HG02852 (cell line): ENCODE results near the gene GCLC.

Experiments
- ATAC-seq: cut with Tn5 transposase; IDR thresholded peaks from one replicate; pipeline ENCODE4 v1.9.1; 2021; ENCODE audit warnings: mild to moderate bottlenecking, moderate library complexity; ENCODE audit not compliant: unreplicated experiment

Gene GCLC

DNA sequence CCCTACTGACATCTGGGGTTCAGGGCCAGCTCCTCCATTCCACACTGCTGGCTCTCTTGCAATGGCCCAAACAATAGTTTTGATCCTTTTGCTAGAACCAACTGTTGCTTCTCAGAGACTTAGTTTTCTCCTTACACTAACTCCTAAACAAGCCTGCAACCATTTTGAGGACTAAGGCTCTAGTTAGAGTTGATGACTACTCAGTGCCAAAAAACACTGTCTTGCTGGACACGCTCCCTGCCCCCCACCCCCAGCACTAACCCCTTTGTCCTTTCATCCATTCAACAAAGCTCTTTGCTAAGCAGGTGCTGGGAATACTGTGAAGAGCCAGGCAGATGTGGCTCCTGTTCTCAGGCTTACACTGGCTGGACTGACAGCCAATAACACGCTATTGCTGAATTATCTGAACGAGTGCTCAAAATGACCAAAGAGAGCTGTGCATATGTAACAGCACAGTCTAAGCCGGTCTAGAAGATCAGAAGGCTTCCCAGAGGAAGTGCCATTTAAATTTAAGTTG lies 17.6 kb downstream of the GCLC start:
- no peak for ATAC-seq

- ATAC-seq = no peak
Measured at GRCh38 chr6:53526000-53526399, 18.9 kb downstream of the GCLC start.

GRCh38 chr6:53524455-53524815 lies 20.5 kb downstream of the GCLC start:
- ATAC-seq = no peak

GRCh38 chr6:53523511-53524454 lies 21.1 kb downstream of the GCLC start:
- no peak for ATAC-seq

GRCh38 chr6:53520320-53520928 lies 24.5 kb downstream of the GCLC start:
- no peak for ATAC-seq

GRCh38 chr6:53518862-53519261 lies 26.0 kb downstream of the GCLC start:
- no peak for ATAC-seq

- no peak for ATAC-seq
Measured at GRCh38 chr6:53517021-53517420, 27.9 kb downstream of the GCLC start.

DNA sequence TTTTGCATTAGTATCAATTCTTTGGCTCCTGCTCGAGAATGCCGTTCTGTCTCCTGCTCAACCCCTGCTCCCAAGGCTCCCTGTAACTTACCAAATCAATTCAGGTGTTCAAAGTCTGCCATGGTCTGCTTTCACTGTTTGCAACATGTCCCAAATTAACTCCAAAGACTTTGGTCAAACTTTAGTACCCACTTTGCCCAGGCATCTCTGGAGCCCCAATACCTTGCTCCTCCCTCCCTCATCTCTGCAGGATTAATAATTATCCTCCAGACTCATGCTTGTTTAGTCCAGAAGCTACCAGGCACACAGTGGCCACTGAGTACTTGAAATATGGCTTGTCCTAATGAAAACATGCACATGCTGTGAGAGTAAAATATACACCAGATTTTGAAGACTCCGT lies 30.2 kb downstream of the GCLC start:
- ATAC-seq = no peak

- no peak for ATAC-seq
Measured at GRCh38 chr6:53513519-53513966, 31.4 kb downstream of the GCLC start.

DNA sequence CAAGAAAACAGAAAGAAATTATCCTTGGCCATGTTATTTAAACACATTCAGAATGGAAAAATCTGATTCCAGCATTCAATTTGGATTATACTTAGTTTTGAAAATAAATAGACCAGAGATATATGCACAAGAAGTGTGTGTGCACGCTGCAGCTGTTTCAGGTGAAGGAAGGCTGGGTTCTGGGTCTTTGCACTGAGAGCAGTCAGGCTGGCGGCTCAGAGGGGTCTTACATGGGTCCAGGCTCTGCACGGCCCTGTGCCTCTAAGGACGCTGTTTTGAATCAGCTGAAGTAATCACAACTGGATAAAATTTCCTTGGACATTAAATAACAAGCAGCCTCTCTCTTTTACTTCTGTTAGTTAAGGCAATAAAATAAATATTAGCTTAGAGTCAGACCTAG lies 31.8 kb downstream of the GCLC start:
- no peak for ATAC-seq

DNA sequence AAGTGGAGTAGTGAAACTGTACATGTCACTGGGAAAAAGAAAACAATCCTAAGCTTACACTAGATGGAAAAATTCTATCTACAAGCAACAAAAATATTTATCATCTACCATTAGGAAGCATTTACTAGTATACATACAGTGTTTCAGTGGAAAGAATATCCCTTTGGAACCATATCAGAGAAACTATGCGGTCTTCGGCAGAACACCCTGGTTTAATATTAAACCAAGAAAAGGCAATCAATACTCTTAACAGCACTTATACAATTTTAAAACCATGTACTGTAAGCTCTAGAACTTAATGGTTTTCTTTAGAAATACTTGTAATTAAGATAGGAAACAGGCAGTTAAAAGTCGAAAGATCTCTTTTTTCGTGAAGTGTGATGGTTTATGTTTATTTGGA lies 32.3 kb downstream of the GCLC start:
- no peak for ATAC-seq

- no peak for ATAC-seq
Measured at GRCh38 chr6:53510746-53511145, 34.2 kb downstream of the GCLC start.

GRCh38 chr6:53506872-53507271 lies 38.0 kb downstream of the GCLC start:
- ATAC-seq = no peak

DNA sequence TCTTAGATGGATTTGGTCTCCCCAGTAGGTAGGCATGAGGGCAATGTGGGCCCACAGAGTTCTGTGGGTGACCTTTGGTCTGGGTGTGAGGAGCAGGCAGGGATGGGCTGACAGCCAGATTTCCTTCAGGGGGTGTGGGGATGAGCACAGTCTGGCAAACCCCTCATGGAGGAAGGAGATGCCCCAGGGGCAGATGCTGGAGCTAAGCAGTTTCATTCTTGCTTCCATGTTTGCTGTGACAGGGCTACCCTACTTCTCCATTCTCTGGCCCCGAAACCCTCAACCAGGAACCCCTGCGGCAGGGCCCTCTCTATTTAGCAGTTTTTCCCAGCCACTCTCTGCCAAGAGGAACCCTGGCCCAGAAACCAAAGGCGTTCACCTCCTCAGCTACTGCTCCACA lies 40.4 kb downstream of the GCLC start:
- ATAC-seq = no peak

- ATAC-seq = no peak
Measured at GRCh38 chr6:53503060-53503459, 41.8 kb downstream of the GCLC start.

DNA sequence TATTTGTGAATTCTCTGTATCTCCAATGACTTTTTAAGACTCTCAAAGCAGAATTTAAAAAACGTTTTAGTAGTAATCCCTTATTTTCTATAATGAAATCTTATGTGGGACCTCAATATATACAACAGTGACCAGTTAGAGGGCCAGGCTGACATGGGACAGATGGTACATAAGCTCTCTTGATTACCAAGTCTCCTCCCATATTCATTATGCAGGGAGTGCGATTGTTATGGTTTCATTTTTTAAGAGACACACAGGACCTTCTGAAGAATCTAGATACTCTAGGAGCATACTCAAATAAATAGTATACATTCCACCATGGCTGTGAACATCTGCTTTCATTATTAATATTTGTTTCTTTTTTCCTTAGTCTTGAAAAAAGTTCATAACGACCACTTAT lies 43.5 kb downstream of the GCLC start:
- no peak for ATAC-seq

DNA sequence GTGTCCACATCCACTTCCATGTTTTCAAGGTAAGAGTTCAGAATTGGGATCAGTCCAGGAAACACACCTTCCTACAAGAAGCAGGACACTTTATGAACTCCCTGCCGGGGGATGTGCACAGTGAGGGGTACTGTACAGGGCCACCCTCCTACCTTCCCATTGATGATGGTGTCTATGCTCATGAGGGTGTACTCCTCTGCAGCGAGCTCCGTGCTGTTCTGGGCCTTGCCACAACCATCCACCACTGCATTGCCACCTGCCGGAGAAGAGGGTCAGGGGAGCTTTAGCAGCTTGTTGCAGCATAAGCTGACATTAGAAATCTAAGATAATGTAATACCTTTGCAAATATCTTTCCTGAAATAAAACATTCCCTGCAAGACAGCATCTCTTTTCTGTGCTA lies 44.8 kb downstream of the GCLC start:
- no peak for ATAC-seq

DNA sequence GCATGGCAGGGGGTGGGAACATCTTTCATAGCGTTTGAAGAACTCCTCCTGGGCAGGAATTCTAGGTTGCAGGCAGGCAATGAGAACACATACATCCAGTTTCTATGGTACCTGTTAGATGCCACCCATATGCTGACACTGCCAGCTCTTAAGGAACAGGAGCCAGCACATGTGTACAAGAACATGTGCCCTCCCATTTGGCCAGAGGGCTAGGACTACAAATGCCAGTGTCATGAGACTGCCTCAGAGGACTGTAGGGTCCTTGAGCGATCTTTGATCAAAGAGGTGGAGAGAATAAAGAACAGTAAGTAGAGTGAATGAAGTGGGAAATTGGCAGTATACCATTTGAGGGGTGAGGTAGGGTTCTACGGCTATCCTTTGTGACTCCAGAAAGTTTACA lies 45.8 kb downstream of the GCLC start:
- no peak for ATAC-seq

DNA sequence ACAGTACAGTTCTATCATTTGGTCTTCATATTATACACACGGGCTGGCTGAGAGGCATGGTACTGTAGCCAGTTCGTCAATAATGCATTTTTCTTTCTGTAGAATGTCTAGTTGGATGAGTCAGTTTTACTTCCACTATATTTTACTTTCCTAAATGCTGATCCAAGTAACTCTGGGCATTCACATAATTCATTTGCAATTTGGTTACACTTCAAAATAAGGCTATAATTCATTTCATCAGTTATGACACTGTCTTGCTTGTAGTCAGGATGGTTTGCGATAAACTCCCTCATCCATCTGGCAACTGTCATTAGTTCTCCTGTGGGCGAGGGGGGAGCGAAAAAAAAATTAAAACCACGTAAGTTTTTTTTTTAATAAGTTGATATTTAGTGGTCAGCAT lies 46.3 kb downstream of the GCLC start:
- no peak for ATAC-seq

DNA sequence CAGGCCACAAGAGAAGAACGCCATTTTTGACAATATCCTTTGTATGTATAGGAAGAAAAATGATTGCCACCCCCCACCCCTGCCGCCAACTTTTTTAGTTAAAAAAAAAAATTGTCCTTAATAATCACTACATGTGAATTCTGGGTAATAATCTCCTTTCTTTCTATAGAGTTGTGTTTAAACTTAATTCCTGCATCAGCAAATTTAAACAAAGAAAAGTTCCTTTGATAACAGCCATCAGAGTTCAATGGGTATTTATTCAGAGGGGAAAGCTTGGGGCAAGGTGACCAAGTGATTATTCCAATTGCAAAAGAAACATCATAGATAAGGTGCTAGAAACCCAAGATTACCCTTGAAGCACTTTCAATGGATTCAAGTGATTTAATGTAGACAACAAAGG lies 47.0 kb downstream of the GCLC start:
- ATAC-seq = no peak

- ATAC-seq = no peak
Measured at GRCh38 chr6:53496797-53497375, 48.0 kb downstream of the GCLC start.
